Coronary artery (tissue), 2 donors: ENCODE measurements around the gene SPSB2.

Experiments
- DNase-seq: peaks from one replicate; pipeline ENCODE4 v3.0.0-alpha.2; 2017; ENCODE audit warnings: low spot score
- H3K27ac ChIP-seq, 2 donors: fragments of 200-600 bp; sonication (generic); one replicate each; pipeline ENCODE4 v1.5.1; 2016 to 2019
- H3K4me3 ChIP-seq: fragments of 200-600 bp; sonication (generic); 2 replicates; pipeline ENCODE4 v1.5.1; 2016; ENCODE audit warnings: mild to moderate bottlenecking, moderate library complexity
- TF ChIP-seq, protein P1 (sequence below): fragments of 200-600 bp; sonication (generic); IDR thresholded peaks from one replicate; pipeline ENCODE4 v1.5.1; 2019; ENCODE audit warnings: antibody characterized with exemption

SPSB2 gene

DNA sequence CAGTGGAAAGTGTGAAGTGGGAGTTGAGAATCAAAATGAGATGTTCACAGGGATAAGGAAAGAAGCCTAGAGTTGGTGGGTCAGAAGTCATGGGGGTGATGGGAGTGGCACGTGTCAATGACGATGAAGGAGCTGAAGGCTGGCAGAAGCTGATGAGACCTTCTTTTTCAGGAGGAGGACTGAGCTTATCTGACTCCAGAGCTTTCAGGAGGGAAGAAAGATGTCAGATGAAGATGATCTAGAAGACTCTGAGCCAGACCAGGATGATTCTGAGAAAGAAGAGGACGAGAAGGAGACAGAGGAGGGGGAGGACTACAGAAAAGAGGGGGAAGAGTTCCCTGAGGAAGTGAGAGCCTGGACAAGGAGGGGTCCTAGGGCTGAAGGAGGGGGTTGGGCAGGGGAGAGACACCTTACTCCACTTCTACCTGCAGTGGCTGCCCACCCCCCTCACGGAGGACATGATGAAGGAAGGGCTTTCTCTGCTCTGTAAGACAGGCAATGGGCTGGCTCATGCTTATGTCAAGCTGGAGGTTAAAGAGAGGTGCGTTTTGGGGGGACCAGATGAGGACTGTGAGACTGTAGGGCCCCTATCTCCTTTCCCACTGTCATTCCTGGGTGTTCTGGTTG is 32.4 kb upstream of the SPSB2 start:
- TF ChIP-seq, protein P1, sequence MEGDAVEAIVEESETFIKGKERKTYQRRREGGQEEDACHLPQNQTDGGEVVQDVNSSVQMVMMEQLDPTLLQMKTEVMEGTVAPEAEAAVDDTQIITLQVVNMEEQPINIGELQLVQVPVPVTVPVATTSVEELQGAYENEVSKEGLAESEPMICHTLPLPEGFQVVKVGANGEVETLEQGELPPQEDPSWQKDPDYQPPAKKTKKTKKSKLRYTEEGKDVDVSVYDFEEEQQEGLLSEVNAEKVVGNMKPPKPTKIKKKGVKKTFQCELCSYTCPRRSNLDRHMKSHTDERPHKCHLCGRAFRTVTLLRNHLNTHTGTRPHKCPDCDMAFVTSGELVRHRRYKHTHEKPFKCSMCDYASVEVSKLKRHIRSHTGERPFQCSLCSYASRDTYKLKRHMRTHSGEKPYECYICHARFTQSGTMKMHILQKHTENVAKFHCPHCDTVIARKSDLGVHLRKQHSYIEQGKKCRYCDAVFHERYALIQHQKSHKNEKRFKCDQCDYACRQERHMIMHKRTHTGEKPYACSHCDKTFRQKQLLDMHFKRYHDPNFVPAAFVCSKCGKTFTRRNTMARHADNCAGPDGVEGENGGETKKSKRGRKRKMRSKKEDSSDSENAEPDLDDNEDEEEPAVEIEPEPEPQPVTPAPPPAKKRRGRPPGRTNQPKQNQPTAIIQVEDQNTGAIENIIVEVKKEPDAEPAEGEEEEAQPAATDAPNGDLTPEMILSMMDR = no peak
- no peak for DNase-seq
- peak overlapping the region; percentile 85 for H3K4me3 ChIP-seq
- H3K27ac ChIP-seq = peak overlapping the region; percentile 57 to 90

DNA sequence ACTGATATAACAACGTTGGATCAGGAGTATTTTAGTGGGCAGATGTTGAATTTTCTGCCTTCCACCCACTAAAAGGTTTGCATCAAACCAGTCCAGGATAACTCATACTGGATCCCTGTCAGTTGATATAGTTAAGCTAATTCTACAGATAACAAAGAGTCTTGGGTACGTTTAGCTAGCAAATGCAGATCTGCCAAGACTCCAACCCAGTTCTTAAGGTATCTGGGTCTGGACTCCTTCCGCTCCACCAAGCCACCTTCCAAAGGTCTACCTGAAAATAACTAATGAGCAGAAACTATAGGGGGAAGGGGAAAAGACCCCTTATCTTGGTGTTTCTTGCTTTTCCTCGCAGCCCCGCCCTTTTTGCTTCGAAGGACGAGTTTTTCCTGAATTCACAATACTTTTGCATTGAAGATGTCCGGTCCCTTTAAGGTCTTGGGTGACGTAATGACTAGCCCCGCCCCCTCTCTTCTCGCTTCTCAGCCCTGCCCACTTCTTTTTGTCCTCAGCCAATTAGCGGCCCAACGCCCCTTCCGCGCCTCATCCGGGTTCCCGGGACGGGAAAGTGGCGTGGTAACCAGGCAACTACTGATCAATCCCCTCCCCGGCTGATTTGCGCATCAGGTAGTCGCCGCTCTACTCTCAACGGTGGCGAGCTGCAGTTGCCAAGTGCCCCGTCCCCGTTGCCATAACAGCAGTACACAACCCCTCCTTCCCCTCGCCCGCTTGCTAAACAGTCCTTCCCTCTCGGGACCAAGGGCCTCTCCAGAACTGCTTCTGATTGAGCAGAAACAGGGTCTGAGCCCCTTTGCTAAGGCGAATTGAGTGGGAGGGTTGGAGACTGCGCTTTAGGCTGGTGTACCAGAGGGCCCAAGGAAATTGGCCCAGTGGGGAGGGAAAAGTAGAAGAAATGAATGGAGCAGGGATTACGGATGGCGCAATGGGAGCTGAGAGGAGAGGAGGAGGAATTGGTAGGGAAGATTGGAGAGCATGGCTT is 31.5 kb upstream of the SPSB2 start, which contains the start of gene LRRC23:
LRRC23 (plus strand) TSS at position 543 of the 997 bp plus-strand sequence. CDS start 812 bp downstream, outside the sequence.
- H3K4me3 ChIP-seq = peak within 1 kb of the TSS; percentile 85
- TF ChIP-seq, protein P1 = no peak
- DNase-seq = peak; percentile 98
- peak within 1 kb of the TSS; percentile 57 to 90 for H3K27ac ChIP-seq

DNA sequence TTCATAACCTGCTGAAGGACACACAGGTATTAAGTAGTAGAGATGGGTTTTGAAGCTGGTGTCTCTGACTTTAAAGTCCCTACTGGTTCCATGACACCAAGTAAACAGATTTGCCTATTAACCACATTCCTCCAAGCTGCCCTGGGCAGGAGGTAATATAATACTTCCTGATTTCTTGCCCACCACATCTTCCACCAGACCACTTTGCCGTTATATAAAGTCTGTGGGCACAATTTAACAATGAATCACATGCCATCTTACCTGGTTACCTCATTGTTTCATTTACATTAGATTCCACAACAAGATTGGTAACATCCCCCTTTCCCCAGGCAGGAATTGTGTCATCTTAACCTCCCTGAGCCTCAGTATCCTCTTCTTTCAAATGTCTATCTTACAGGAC is 30.6 kb upstream of the SPSB2 start:
- no peak for DNase-seq
- TF ChIP-seq, protein P1 = no peak
- Histone ChIP-seq H3K27ac (no peak overlapping the region), H3K4me3 (no peak overlapping the region)

DNA sequence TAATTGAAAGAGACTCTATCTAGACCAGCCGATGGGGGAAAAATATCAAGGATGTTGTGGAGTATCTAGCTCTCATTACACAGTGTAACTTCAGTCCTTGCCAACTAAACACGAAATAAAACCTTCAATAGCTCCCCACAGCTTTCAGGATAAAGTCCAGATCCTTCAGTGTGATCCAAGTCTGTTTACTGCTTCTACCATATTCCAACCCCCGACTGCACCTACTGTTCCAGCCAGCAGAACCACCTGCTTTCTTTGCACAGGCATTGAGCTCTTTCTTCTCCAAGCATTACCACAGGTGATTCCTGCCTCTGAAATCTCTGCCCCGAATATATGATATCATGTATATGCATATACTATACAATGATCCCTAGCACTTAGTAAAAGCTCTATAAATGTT is 29.3 kb upstream of the SPSB2 start:
- DNase-seq = no peak
- Histone ChIP-seq H3K27ac (no peak overlapping the region), H3K4me3 (no peak overlapping the region)
- TF ChIP-seq, protein P1 = no peak

DNA sequence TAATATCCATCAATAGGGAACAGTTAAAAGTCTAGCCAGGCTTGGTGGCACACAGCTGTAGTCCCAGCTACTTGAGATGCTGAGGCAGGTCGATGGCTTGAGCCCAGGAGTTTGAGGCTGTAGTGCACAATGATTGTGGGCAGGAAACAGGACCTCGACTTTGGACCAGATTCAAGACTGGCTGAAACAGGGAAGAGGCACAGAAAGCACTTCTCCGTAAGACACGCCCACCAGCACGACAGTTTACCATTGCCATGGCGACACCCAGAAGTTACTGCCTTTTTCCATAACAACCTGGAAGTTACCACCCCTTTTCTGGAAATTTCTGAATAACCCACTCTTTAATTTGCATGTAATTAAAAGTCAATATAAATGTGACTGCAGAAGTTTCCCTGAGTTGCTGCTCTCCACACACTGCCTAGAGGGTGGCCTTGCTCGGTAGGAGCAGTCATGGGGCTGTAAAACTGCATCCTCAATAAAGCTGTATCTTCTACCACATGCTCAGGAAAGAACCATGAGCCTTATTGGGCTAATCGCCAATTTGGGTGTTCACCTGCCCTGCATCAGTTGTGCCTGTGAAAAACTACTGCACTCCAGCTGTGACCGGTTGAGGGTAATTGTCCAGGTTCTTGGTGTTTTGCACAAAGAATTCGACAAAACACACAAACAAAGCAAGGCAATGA is 26.9 kb upstream of the SPSB2 start:
- Histone ChIP-seq H3K4me3 (no peak overlapping the region), H3K27ac (no peak overlapping the region)
- TF ChIP-seq, protein P1 = no peak
- DNase-seq = no peak

DNA sequence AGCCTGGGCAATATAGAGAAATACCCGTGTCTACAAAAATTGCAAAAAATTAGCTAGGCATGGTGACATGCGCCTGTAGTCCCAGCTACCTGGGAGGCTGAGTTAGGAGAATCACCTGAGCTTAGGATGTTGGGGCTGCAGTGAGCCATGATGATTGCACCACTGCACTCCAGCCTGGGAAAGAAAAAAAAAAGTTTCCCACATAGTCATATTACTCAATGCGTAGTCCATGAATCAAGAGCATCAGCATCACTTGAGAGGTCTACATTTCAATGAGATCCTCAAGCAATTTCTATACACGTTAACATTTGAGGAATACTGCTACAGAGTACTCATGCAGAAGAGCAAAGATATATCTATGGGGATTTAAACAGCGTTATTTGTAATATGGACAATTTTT is 26.3 kb upstream of the SPSB2 start:
- no peak for DNase-seq
- H3K27ac ChIP-seq = no peak overlapping the region
- H3K4me3 ChIP-seq = no peak overlapping the region
- TF ChIP-seq, protein P1 = no peak
